HFFc6 (cell line): ENCODE results near the gene MRPS10. TPM values are rescaled to one million over a fixed set of nuclear protein-coding genes. Genes with fewer than 3 reads are reported as not detected.
A peak's percentile ranks its signal among the peaks of the same experiment; 100 is the strongest.
"Not testable (repeated sequence)": the region's sequence is repeated elsewhere in the genome, so short reads cannot be mapped to it uniquely, and the experiment has no call there.

Source experiments
- DNase-seq: peaks from one replicate; pipeline ENCODE4 v3.0.0-alpha.2; 2018
- H3K27ac Mint-ChIP-seq: 2 replicates; pipeline ENCODE4 v1.8.0; 2020; ENCODE audit warnings: mild to moderate bottlenecking, mixed read lengths
- H3K27me3 Mint-ChIP-seq: 2 replicates; pipeline ENCODE4 v1.8.0; 2021; ENCODE audit warnings: mild to moderate bottlenecking, moderate library complexity, mixed read lengths; ENCODE audit not compliant: insufficient read depth
- H3K36me3 Mint-ChIP-seq: 2 replicates; pipeline ENCODE4 v1.8.0; 2021; ENCODE audit warnings: low read depth, mixed read lengths
- H3K4me1 Mint-ChIP-seq: 2 replicates; pipeline ENCODE4 v1.8.0; 2020; ENCODE audit warnings: low read depth, mixed read lengths
- H3K4me3 Mint-ChIP-seq: 2 replicates; pipeline ENCODE4 v1.8.0; 2020; ENCODE audit warnings: mild to moderate bottlenecking, moderate library complexity, mixed read lengths
- H3K9me3 Mint-ChIP-seq: 2 replicates; pipeline ENCODE4 v1.8.0; 2020; ENCODE audit warnings: mild to moderate bottlenecking, mixed read lengths
- total RNA-seq, 6 experiments: library from RNA; stranded (reverse); fragmentation: NEBNext Ultra II Directional; extraction: Animal tissue kit (Norgen Biotek cat#: 25700); gene quantifications; 2 replicates in 1 of 6; 3 replicates in 5 of 6; pipeline ENCODE4 v1.2.3, GENCODE V29; 2021
- TF ChIP-seq, protein P1 (sequence below): fragments of 200-600 bp; sonication (generic); IDR thresholded peaks from 2 replicates; pipeline ENCODE4 v1.5.0; 2021; ENCODE audit warnings: antibody characterized with exemption, mild to moderate bottlenecking

Gene MRPS10
- total RNA-seq, 6 experiments from 2014 or later: 40.9 to 49.3 (median 43.8) TPM

GRCh38 chr6:42175860-42176259, 41.8 kb downstream of the MRPS10 start:
- Mint-ChIP-seq H3K4me3 (no peak overlapping the region), H3K27ac (no peak overlapping the region), H3K9me3 (no peaks in the 10 kb centered on the region), H3K27me3 (peaks cover 7% of the 10 kb centered on the region), H3K36me3 (no peaks in the 10 kb centered on the region), H3K4me1 (peaks cover 8% of the 10 kb centered on the region)
- DNase-seq: no peak
- TF ChIP-seq, protein P1, sequence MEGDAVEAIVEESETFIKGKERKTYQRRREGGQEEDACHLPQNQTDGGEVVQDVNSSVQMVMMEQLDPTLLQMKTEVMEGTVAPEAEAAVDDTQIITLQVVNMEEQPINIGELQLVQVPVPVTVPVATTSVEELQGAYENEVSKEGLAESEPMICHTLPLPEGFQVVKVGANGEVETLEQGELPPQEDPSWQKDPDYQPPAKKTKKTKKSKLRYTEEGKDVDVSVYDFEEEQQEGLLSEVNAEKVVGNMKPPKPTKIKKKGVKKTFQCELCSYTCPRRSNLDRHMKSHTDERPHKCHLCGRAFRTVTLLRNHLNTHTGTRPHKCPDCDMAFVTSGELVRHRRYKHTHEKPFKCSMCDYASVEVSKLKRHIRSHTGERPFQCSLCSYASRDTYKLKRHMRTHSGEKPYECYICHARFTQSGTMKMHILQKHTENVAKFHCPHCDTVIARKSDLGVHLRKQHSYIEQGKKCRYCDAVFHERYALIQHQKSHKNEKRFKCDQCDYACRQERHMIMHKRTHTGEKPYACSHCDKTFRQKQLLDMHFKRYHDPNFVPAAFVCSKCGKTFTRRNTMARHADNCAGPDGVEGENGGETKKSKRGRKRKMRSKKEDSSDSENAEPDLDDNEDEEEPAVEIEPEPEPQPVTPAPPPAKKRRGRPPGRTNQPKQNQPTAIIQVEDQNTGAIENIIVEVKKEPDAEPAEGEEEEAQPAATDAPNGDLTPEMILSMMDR: peak; percentile 64

- Mint-ChIP-seq H3K4me1 (no peaks in the 10 kb centered on the region), H3K4me3 (no peak within 1 kb of the TSS), H3K27ac (no peak within 1 kb of the TSS), H3K9me3 (no peaks in the 10 kb centered on the region), H3K27me3 (peaks cover 2% of the 10 kb centered on the region), H3K36me3 (no peaks in the 10 kb centered on the region)
- DNase-seq: no peak
- TF ChIP-seq, protein P1: no peak
Measured at GRCh38 chr6:42173101-42173500, 44.6 kb downstream of the MRPS10 start, which contains the start of gene GUCA1A. GUCA1A (plus strand) TSS chr6:42173364; CDS start chr6:42173614, 250 bp downstream.

GRCh38 chr6:42171813-42172581, 45.7 kb downstream of the MRPS10 start:
- H3K27me3 Mint-ChIP-seq: peaks cover 2% of the 10 kb centered on the region
- TF ChIP-seq, protein P1: no peak
- no peak for DNase-seq
- H3K4me3 Mint-ChIP-seq: no peak overlapping the region
- H3K27ac Mint-ChIP-seq: no peak overlapping the region
- no peaks in the 10 kb centered on the region for H3K36me3 Mint-ChIP-seq
- H3K9me3 Mint-ChIP-seq: no peaks in the 10 kb centered on the region
- H3K4me1 Mint-ChIP-seq: no peaks in the 10 kb centered on the region

DNA sequence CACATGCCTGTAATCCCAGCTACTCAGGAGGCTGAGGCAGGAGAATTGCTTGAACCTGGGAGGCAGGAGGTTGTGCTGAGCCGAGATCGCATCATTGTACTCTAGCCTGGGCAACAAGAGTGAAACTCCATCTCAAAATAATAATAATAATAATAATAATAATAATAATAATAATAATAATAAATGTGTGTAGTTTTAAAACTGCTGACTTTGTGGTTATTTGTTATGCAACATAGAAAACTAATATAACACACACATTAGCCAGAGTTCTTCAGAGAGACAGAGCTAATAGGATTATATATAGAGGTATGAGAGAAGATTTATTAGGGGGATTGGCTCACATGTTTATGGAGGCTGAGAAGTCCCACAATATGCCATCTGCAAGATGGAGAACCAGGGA, 47.9 kb downstream of the MRPS10 start:
- H3K4me1 Mint-ChIP-seq, H3K27ac Mint-ChIP-seq, H3K36me3 Mint-ChIP-seq, DNase-seq, H3K9me3 Mint-ChIP-seq, H3K4me3 Mint-ChIP-seq, H3K27me3 Mint-ChIP-seq: not testable (repeated sequence)

GRCh38 chr6:42168650-42169049, 49.0 kb downstream of the MRPS10 start:
- Mint-ChIP-seq H3K9me3 (no peaks in the 10 kb centered on the region), H3K27ac (no peak overlapping the region), H3K4me3 (no peak overlapping the region), H3K36me3 (no peaks in the 10 kb centered on the region), H3K4me1 (peaks cover 9% of the 10 kb centered on the region; the same call in 1 of the 2 replicates), H3K27me3 (peaks cover 2% of the 10 kb centered on the region)
- no peak for DNase-seq
- TF ChIP-seq, protein P1: no peak; the same call in 1 of the 2 replicates

GRCh38 chr6:42166444-42167141, 51.1 kb downstream of the MRPS10 start:
- Mint-ChIP-seq H3K27ac (no peak overlapping the region), H3K36me3 (no peaks in the 10 kb centered on the region), H3K4me1 (peaks cover 9% of the 10 kb centered on the region; the same call in 1 of the 2 replicates), H3K9me3 (no peaks in the 10 kb centered on the region), H3K4me3 (no peak overlapping the region), H3K27me3 (peaks cover 3% of the 10 kb centered on the region)
- peak; percentile 24 for DNase-seq
- TF ChIP-seq, protein P1: peak; percentile 98
